SHP77 (cell line): Measurements from ENCODE around the gene MSANTD7.

Experiments used
- DNase-seq, 2 experiments: peaks; one replicate each; lab custom pipeline; 2025; lab: John Stamatoyannopoulos, UW

MSANTD7 gene

DNA sequence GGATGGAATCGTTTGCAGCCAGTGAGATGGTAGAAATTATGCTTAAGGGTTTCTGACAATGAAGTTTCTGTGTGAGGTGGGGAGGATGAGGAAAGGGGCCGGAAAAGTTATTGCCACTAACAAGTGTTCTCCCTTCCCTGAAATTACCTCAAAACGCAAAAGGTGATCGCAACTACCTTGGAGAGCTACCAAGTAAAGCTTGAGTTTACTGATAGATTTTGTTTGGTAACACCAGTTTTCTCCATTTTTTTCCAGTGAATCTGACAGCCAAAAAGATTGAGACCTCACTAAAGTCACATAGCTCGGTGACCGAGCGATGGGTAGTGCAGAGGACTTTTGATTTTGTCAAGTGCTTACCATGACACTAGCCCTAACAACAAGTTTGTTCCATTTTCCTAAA, 42.1 kb downstream of the MSANTD7 start:
- no peak for DNase-seq

GRCh38 chr10:14884082-14884481, 46.0 kb downstream of the MSANTD7 start:
- DNase-seq, result no peak
